Esophagus (tissue), 2 donors: ENCODE data around the gene ZNF33B. TPM values are rescaled to one million over a fixed set of nuclear protein-coding genes. Genes with fewer than 3 reads are reported as not detected.
"Not testable (repeated sequence)": the region's sequence is repeated elsewhere in the genome, so short reads cannot be mapped to it uniquely, and the experiment has no call there.

Experiments used
- H3K27ac ChIP-seq, 2 donors: one replicate each; pipeline ENCODE4 v1.5.1; 2013; ENCODE audit warnings: low read depth in 2 of 2, mild to moderate bottlenecking in 2 of 2, inconsistent platforms in 1 of 2, low read length in 1 of 2, moderate library complexity in 1 of 2
- H3K27me3 ChIP-seq, 2 donors: one replicate each; pipeline ENCODE4 v1.6.1; 2013; ENCODE audit warnings: low read length in 2 of 2, control low read depth in 1 of 2, mild to moderate bottlenecking in 1 of 2; ENCODE audit not compliant: insufficient read depth in 2 of 2, control insufficient read depth in 1 of 2
- H3K36me3 ChIP-seq, 2 donors: one replicate each; pipeline ENCODE4 v1.6.1; 2013; ENCODE audit warnings: low read length in 1 of 2; ENCODE audit not compliant: control insufficient read depth in 2 of 2, insufficient read depth in 2 of 2
- H3K4me1 ChIP-seq, 2 donors: one replicate each; pipeline ENCODE4 v1.6.1; 2013; ENCODE audit warnings: low read length in 1 of 2; ENCODE audit not compliant: control insufficient read depth in 2 of 2, insufficient read depth in 2 of 2
- H3K4me3 ChIP-seq, 2 donors: one replicate each; pipeline ENCODE4 v1.5.1; 2013; ENCODE audit warnings: low read length in 2 of 2, mild to moderate bottlenecking in 2 of 2, low read depth in 1 of 2, moderate library complexity in 1 of 2
- H3K9me3 ChIP-seq, 2 donors: one replicate each; pipeline ENCODE4 v1.6.1; 2013; ENCODE audit warnings: mild to moderate bottlenecking in 2 of 2, low read depth in 1 of 2, low read length in 1 of 2, moderate library complexity in 1 of 2; ENCODE audit not compliant: control insufficient read depth in 2 of 2, insufficient read depth in 1 of 2
- WGBS, 2 donors: extraction: QIAGEN DNeasy Blood & Tissue Kit; methylation state at CpG; one replicate each; pipeline ENCODE4 v1.1.7; 2013; 5-methylcytosine and 5-hydroxymethylcytosine counted together
- polyA plus RNA-seq, 2 donors: library from polyadenylated mRNA; stranded (reverse); fragments of 200-250 nt; gene quantifications; one replicate each; pipeline ENCODE4 v1.2.3, GENCODE V29; 2013
- donor health status: healthy with polysubstance abuse.
- donor health status: Bipolar disorder and iron deficiency.

The ZNF33B gene
- polyA plus RNA-seq, result 1 to 10 TPM; 6.0 to 7.9 TPM

- WGBS, 2 donors, result 0 to 1% methylated on average over 62 of the region's 62 CpGs
- H3K4me1 ChIP-seq, result no peaks in the 10 kb centered on the region
- peak within 1 kb of the TSS; percentile 71 to 93 for H3K4me3 ChIP-seq
- peak within 1 kb of the TSS; percentile 99 to 100 for H3K27ac ChIP-seq
- no peaks in the 10 kb centered on the region for H3K27me3 ChIP-seq
- H3K9me3 ChIP-seq, result no peaks in the 10 kb centered on the region
- no peaks in the 10 kb centered on the region for H3K36me3 ChIP-seq
These were observed at the start of gene ZNF33B for GRCh38 chr10:42638055-42638820. ZNF33B (minus strand) TSS chr10:42638570; CDS start chr10:42636928, 1,642 bp downstream.

GRCh38 chr10:42684517-42684916 lies 46.1 kb upstream of the ZNF33B start:
- H3K9me3 ChIP-seq, result no peaks in the 10 kb centered on the region
- no peak overlapping the region for H3K27ac ChIP-seq
- H3K4me3 ChIP-seq, result no peak overlapping the region
- 79 to 84% methylated on average over 2 of the region's 2 CpGs for WGBS, 2 donors
- H3K36me3 ChIP-seq, result no peaks in the 10 kb centered on the region
- H3K27me3 ChIP-seq, result no peaks in the 10 kb centered on the region
- no peaks in the 10 kb centered on the region for H3K4me1 ChIP-seq

- no peaks in the 10 kb centered on the region for H3K27me3 ChIP-seq
- 90 to 95% methylated on average over 1 of the region's 1 CpG for WGBS, 2 donors
- H3K27ac ChIP-seq, result no peak overlapping the region
- H3K9me3 ChIP-seq, result no peaks in the 10 kb centered on the region
- H3K4me1 ChIP-seq, result no peaks in the 10 kb centered on the region
- no peaks in the 10 kb centered on the region for H3K36me3 ChIP-seq
- no peak overlapping the region for H3K4me3 ChIP-seq
These were observed 41.9 kb upstream of the ZNF33B start for GRCh38 chr10:42680267-42680666.

- H3K9me3 ChIP-seq, H3K4me1 ChIP-seq, H3K4me3 ChIP-seq, H3K27me3 ChIP-seq, H3K36me3 ChIP-seq: not testable (repeated sequence)
- H3K27ac ChIP-seq, result peak overlapping the region in 1 of 2 donors; percentile 55
- WGBS, 2 donors, result 77 to 79% methylated on average over 24 of the region's 24 CpGs
These were observed 27.0 kb upstream of the ZNF33B start for GRCh38 chr10:42665181-42665979.

GRCh38 chr10:42654419-42654818 lies 16.0 kb upstream of the ZNF33B start:
- Histone ChIP-seq H3K4me1 (no peaks in the 10 kb centered on the region), H3K9me3 (no peaks in the 10 kb centered on the region), H3K4me3 (no peak overlapping the region), H3K36me3 (no peaks in the 10 kb centered on the region), H3K27me3 (no peaks in the 10 kb centered on the region), H3K27ac (no peak overlapping the region)
- 68 to 88% methylated on average over 6 of the region's 6 CpGs for WGBS, 2 donors

GRCh38 chr10:42652858-42653257 lies 14.5 kb upstream of the ZNF33B start:
- Histone ChIP-seq H3K27me3 (no peaks in the 10 kb centered on the region), H3K4me1 (no peaks in the 10 kb centered on the region), H3K36me3 (no peaks in the 10 kb centered on the region), H3K9me3 (no peaks in the 10 kb centered on the region), H3K27ac (no peak overlapping the region), H3K4me3 (no peak overlapping the region)
- WGBS, 2 donors, result 23% methylated on average over 2 of the region's 2 CpGs

GRCh38 chr10:42650374-42650773 lies 12.0 kb upstream of the ZNF33B start:
- no peak overlapping the region for H3K4me3 ChIP-seq
- H3K27ac ChIP-seq, result no peak overlapping the region
- H3K4me1 ChIP-seq, result peaks cover 0 to 6% of the 10 kb centered on the region in 2 donors
- H3K9me3 ChIP-seq, result no peaks in the 10 kb centered on the region
- WGBS, 2 donors, result 81 to 85% methylated on average over 4 of the region's 4 CpGs
- no peaks in the 10 kb centered on the region for H3K27me3 ChIP-seq
- no peaks in the 10 kb centered on the region for H3K36me3 ChIP-seq

GRCh38 chr10:42648512-42648911 lies 10.1 kb upstream of the ZNF33B start:
- Histone ChIP-seq H3K36me3 (no peaks in the 10 kb centered on the region), H3K27me3 (no peaks in the 10 kb centered on the region), H3K4me3 (no peak overlapping the region), H3K9me3 (no peaks in the 10 kb centered on the region), H3K27ac (no peak overlapping the region), H3K4me1 (peaks cover 0 to 6% of the 10 kb centered on the region in 2 donors)
- WGBS, 2 donors, result 71 to 73% methylated on average over 2 of the region's 2 CpGs

GRCh38 chr10:42646687-42647640 lies 8.6 kb upstream of the ZNF33B start:
- Histone ChIP-seq H3K27ac (no peak overlapping the region), H3K36me3 (no peaks in the 10 kb centered on the region), H3K4me1 (peaks cover 0 to 6% of the 10 kb centered on the region in 2 donors), H3K27me3 (no peaks in the 10 kb centered on the region), H3K9me3 (no peaks in the 10 kb centered on the region), H3K4me3 (no peak overlapping the region)
- 71 to 75% methylated on average over 11 of the region's 11 CpGs for WGBS, 2 donors
